ENCODE measurements around the gene RGS12.

RGS12 gene, protein sequence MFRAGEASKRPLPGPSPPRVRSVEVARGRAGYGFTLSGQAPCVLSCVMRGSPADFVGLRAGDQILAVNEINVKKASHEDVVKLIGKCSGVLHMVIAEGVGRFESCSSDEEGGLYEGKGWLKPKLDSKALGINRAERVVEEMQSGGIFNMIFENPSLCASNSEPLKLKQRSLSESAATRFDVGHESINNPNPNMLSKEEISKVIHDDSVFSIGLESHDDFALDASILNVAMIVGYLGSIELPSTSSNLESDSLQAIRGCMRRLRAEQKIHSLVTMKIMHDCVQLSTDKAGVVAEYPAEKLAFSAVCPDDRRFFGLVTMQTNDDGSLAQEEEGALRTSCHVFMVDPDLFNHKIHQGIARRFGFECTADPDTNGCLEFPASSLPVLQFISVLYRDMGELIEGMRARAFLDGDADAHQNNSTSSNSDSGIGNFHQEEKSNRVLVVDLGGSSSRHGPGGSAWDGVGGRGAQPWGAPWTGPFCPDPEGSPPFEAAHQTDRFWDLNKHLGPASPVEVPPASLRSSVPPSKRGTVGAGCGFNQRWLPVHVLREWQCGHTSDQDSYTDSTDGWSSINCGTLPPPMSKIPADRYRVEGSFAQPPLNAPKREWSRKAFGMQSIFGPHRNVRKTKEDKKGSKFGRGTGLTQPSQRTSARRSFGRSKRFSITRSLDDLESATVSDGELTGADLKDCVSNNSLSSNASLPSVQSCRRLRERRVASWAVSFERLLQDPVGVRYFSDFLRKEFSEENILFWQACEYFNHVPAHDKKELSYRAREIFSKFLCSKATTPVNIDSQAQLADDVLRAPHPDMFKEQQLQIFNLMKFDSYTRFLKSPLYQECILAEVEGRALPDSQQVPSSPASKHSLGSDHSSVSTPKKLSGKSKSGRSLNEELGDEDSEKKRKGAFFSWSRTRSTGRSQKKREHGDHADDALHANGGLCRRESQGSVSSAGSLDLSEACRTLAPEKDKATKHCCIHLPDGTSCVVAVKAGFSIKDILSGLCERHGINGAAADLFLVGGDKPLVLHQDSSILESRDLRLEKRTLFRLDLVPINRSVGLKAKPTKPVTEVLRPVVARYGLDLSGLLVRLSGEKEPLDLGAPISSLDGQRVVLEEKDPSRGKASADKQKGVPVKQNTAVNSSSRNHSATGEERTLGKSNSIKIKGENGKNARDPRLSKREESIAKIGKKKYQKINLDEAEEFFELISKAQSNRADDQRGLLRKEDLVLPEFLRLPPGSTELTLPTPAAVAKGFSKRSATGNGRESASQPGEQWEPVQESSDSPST (N-terminal part only)

DNA sequence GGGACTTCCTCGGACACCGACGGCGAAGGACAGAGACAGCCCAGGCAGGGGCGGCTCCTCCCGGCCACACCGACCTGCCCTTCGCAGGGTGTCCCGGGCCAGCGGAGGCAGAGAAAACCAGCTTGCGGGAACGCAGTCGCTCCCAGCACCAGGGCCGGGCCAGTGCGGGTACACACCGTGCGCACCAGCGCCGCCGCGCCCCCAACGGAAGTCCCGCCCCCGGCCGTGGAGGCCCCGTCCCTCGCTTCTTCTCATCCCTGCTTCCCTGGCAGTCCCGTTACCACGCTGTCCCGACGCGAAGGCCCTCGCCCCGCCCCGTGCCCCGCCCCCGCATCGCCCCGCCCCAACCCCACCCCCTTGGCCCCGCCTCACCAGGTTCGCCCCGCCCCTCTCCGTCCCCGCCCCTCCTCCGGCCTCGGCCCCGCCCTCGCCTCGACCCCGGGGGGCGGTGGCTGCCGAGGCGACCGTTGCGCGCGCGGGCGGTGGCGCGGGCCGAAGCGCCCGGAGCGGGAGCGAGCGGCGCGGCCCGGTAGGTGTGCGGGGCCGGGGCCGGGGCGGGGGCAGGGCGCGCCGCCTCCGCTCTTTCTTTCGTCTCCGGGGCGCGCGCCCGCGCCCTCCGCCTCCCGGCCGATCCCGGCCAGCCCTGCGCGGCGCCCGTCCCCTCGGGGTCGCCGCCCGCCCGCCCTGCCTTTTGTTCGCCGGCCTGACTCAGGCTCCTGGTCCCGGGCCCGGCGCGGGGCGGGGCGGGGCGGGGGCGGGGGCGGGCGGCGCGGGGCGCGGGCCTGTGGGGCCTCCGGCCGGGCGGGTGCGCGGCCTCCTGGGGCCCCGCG, at the start of gene RGS12:
RGS12 (plus strand) TSS at position 451 of the 830 bp plus-strand sequence. CDS start 23,150 bp downstream, outside the sequence.
- peak; percentile 65 to 85 (median 78) for DNase-seq

DNA sequence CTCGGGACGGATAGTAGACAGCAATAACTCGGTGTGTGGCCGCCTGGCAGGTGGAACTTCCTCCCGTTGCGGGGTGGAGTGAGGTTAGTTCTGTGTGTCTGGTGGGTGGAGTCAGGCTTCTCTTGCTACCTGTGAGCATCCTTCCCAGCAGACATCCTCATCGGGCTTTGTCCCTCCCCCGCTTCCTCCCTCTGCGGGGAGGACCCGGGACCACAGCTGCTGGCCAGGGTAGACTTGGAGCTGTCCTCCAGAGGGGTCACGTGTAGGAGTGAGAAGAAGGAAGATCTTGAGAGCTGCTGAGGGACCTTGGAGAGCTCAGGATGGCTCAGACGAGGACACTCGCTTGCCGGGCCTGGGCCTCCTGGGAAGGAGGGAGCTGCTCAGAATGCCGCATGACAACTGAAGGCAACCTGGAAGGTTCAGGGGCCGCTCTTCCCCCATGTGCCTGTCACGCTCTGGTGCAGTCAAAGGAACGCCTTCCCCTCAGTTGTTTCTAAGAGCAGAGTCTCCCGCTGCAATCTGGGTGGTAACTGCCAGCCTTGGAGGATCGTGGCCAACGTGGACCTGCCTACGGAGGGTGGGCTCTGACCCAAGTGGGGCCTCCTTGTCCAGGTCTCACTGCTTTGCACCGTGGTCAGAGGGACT, 49.6 kb upstream of the RGS12 start:
- no peak for DNase-seq

DNA sequence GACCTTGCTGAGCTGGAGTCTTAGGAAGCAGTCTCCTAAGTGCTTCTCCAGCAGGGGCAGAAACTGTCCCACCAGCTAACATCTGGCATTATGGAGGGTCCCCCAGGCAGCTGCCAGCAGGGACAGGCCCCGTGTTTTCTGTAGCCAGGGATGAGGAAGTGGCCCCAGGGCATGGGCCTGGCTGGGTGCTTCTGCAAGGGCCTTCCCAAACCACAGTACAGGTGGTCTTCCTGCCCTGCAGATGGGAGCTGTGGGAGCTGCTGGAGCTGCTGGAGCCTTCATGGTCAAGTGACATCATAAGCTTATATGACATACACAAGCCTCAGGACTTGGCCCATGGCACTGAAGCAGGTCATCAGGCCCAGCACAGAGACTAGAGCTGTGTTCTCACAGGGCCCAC, 48.8 kb upstream of the RGS12 start:
- DNase-seq, result no peak

DNA sequence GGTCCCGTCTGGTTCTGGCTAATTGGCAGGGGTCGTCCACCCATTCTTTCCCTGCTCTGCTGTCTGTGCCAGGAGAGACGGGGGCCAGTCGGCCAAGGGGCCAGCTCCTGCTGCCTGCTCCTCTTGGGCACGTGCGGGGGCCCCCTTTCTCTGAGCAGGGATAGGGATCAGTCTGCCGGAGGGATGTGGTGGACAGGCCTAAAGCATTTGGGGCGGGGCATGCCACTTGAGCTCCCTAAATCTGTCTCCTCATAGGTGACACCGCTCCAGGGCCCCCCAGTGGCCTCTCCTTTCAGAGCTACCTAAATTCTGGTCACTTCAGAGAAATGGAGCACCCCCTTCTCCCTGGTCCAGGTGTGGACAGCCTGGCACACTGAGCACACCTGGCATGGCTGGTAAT, 48.1 kb upstream of the RGS12 start:
- DNase-seq, result no peak

DNA sequence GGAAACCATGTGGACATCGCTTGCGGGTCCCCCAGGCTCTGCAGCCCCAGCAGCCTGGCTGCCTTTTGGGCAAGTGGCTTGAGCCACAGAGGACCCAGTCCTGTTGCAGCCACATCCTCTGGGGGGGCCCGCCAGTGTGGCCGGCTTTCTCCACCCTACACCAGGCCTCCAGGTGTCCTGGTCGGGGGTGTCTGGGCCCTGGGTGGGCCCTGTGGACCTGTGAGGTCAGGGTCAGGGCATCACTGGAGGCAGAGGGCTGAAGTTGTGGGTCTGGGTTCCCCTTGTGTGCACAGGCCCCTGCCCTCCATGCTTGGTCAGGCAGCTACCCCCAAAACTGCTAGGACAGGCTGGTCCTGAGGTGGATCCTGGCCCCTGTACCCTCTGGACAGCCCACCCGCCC, 47.1 kb upstream of the RGS12 start:
- no peak for DNase-seq

DNA sequence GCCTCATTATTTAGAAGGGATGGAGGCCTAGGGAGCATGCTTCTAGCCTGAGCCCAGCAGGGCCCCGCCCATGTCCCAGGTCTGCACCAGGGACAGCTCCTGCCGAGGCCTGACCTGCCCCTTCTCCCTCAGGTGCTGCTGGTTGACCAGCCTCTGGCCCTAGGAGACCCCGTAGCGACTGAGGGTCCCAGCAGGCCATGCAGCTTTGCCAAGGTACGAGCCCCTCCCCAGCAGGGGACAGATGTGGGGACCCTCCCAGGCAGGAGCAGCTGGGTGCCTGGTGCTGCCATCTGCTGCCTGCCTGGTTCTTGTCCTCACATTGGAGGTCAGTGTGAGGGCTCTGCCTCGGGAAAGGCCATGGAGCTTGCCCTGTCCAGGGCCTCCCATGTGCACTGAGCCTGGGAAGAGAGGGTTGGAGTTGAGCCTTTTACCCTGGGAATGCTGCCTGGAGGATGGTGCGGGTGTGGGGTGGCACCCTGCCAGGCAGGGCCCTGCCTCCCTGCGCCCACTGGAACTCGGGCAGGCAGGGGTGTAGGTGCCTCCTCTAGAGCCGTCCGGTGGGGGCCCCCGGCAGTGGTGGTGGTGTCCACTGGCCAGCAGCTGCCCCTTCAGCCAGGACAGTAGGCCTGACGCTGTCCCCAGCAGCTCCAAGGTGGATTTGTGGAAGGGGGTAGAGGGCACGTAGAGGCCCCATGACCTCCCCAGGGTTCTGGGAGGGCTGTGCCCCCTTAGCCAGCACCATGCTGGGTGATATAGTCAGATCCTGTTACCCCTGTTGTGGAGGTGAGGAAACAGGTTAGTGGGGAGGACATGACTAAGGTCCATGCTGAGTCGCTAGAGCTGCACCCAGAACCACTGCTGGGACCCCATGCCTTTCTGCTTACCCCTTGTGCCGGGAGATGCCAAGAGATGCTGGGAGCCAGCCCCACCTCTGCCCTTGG, 46.1 kb upstream of the RGS12 start:
- no peak for DNase-seq

DNA sequence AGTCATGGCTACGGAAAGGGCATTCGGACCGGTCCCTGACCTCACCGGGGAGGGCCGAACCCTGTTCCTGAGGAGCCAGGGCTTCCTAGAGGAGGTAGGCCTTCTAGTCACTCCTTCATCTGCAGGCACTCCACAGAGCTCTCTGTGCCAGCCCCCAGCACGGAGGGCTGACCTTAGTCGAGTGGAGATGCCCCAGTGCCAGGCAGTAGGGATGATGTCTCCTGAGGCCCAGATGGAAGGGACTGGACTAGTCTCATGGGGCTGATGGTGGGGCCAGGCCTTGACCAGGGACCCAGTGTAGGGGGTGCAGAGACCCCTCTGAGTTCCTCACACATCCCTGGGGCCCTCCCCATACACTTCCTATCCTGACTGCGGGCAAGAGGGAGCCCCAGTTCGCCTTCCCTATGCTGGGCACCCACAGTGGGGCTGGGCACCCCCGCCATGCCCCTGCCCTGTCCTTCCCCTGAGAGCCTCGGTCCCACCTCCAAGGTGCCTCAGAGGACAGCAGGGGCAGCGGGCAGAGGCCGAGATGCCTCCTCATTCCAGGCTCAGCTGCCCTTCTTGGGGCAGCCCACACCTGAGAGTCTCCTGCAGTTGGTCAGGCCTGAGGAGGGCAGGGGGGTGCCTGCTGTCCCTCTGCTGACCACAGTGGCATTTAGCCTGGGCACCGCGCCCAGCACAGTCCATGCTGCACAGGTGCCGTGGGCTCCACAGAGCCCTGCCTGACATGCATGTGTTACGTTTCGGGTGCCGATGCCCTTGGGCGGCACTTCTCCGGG, 45.2 kb upstream of the RGS12 start:
- no peak for DNase-seq

DNA sequence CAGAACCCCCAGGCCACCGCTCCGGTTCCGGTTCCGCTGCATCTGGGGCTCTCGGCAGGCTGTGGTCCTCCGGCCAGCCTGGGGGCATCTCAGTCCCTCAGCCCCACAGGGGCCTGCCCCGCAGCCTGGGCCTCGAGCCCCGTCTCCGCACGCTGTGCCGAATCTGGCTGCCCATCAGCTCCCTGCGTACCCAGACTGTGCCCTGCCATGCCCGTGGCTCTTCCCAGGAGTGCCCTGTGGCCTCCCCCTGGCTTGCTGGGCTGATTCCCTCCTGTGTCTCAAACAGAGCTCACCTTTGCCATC, 44.7 kb upstream of the RGS12 start:
- DNase-seq, result no peak

DNA sequence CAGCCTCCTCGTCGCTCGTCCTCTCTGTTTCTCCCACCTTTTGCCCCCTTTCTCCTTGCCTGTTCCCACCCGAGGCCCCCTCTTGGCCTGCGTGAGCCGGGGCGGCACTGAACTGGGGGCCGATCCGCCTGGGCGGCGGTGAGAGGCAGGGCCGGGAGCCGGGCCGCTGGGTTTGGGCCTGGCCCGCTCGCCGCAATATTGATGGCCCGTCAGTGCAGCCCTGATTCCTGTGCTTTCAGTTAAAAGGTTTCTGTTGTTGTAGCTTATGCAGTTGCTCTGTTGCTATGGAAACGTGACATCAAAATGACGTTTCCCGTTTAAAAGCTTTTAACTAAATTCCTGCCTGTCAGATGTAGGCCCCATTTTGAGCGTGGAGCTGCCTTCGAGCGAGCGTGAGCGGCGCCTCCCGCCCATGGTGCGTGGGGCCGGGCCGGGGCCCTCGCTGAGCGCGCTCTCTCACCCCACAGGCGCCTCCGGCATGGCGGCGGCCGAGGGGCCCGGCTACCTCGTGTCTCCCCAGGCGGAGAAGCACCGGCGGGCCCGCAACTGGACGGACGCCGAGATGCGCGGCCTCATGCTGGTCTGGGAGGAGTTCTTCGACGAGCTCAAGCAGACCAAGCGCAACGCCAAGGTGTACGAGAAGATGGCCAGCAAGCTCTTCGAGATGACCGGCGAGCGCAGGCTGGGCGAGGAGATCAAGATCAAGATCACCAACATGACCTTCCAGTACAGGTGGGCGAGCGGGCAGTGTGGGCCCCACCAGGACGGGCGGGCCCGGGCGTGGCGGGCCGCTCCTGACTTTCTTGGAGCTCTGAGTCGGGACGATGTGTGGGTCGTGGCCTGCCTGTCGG, 43.8 kb upstream of the RGS12 start, which contains the start of gene MSANTD1:
MSANTD1 (plus strand) TSS at position 349 of the 851 bp plus-strand sequence; CDS start at position 413, 64 bp downstream.
- no peak for DNase-seq

DNA sequence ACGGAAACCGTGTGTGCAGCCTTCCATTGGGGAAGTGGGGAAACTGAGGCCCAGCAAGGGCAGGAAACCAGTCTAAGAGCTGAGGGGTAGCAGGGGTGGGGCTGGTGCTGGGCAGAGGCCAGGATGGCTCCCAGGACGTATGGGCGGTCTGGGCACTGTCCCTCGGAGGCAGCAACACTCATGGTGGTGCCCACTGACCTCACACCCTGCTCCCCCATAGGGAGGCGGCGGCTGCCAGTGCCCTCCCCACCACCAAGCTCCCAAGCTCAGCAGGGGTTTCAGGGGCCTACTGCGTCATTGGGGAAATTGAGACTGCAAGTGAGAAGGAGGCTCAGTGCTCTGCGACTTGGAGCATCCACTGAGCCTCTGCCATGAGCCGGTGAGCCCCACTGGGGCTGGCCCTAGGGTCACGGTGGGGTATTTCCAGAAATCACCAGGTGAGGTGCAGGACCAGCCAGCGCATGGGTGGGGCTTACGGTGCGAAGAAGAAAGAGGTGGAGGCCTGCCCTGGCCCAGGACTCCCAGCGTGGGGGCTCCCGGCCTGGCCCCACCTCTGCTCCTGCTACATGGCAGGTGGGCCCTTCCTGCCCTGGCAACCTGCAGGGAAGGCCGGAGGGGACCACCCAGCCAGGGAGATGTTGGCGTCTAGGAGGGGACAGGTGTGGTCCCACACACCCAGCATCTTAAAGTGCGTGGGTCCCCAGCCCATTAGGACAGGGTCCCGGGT, 42.9 kb upstream of the RGS12 start:
- no peak for DNase-seq

DNA sequence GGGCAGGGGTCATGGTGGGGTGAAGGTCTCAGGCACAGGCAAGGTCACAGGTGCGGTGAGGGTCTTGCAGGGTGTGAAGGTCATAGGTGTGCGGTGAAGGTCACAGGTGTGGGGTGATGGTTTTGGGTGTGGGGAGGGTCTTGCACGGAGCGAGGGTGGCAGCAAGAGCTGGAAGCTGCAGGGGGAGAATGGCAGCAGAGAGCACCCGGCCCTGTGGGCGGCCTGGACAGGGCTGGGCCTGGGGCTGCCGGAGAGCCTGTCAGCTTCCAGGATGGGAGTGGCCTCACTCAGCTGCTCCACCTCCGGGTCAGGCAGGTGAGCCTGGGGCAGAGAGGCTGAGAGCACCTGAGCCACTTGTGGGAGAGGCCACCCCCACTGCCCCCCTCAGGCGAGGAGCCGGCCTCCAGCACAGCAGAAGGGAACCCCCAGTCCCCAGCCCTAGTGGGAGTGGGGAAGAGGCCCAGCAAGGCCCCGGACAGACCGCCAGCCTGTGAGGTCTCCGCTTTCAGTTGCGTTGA, 42.3 kb upstream of the RGS12 start:
- DNase-seq, result no peak

DNA sequence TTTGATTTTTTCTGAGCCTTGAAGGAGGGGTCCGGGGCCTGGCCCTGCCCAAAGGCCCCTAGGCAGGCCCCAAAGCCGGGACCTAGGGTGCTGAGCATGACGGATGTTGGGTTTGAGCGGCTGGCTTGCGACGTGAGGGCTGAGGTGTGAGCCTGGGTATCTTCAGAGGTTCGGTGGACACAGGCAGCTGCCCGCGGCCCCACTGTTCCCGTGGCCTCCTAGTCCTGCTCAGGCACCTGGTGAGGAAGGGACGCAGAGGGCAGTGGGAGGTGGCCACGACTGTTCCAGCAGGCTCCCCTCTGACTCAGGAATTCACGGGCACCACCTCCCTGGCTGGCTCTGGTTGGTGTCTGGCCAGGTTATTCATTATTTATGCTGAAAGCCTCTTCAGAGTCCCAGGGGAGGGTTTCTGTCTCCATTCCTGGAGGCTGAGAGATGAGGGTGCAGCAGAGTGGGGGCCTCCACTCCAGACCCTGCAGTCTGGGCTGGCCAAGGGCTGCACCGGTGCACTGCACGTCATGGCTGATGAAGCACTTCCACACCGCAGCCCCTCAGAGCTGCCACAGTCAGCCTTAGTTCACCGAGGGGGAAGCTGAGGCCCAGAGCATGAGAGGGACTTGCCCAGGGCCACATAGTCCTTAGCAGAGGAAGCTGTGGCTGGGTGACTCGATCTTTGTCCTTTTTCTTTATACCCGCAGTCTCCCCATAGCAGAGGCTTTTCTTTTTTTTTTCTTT, 41.7 kb upstream of the RGS12 start:
- no peak for DNase-seq

DNA sequence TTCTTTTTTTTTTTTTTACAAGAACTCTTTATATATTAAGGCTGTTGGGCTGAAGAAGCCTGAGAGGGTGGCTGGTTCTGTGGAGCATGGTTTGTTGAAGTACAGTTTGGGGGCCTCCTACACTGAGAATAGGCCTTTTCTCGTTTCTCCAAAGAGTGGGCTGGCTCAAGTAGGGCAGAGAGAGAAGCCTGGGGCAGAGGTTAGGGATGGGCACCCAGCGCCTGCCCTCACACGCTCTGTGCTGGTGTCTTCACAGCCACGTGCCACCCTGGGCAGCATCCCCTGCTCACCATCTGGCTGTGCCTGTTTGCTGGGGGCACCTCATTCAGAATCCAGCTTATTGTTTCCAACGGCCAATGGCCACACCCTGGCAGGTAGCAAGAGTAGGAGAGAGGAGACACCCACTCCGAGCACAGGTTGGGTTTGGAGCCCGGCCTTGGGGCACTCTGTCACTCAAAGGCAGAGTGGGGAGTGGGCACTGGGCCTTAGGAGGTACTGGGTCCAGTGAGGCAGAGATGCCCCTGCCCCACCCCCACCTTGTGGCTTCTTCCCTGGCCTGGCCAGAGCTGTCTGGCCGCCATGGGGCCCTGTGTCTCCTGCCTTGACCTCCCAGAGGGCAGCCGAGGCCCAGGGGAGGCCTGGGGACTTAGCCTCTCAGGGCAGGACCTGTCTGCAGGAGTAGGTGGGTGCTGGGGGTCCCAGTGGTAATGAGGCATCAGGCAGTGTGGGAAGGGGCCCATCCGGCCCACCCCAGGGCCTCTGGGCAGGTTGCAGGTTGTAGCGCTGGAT, 40.9 kb upstream of the RGS12 start:
- DNase-seq, result no peak

DNA sequence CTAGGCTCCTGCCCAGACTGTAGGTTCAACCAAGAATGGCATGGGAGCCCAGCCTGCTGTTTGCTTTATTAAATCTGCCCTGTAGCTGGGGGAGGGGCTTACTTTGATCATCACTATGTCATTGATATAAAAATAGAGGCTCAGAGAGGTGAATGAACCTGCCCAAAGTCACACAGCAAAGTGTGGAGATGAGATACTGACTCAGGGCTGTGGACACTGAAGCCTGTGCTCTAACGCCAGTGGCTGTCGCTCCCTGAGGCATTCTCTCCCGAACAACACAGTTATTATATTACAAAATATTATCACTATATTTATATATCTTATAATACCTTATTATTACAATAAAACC, 40.4 kb upstream of the RGS12 start:
- DNase-seq, result no peak

DNA sequence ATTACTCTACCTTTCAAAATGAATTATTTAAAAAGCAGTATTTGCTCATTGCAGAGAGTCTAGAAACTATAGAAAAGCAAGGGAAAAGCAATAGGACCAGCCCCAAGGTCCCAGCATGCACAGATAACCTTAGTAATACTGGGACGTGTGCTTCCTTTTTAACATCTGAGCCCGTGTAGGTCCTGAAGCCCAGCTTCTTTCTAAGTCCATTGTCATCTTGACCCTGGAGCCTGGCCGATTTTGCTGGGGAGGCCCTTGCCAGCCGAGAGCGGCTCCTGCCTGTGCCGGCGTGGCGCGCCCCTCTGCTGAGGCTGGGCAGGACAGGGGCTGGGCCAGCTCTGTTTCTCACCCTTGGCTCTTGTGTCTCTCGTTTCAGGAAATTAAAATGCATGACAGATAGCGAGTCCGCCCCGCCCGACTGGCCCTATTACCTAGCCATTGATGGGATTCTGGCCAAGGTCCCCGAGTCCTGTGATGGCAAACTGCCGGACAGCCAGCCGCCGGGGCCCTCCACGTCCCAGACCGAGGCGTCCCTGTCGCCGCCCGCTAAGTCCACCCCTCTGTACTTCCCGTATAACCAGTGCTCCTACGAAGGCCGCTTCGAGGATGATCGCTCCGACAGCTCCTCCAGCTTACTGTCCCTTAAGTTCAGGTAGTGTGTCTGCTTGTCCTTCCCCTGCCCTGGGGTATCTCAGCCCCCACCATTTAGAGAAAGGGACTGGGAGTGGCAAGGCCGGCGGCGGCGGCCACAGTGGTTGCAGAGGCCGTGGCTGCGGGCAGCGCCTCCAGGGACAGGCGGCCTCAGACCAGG, 39.8 kb upstream of the RGS12 start:
- no peak for DNase-seq

All from activated CD4-positive, CD25-positive, alpha-beta regulatory T cell (primary cell).